HEK293 (cell line): ENCODE results near the gene HARBI1.

Experiments
- CTCF ChIA-PET: fragments of 350-600 bp; formaldehyde crosslinking; extraction: SDS; loops from one replicate; lab custom pipeline; 2021; ENCODE audit warnings: antibody characterized with exemption; lab: Yijun Ruan, JAX
- POLR2A ChIA-PET: fragments of 300-600 bp; formaldehyde crosslinking; extraction: SDS; loops from one replicate; lab custom pipeline; 2020; ENCODE audit warnings: antibody characterized with exemption, inconsistent platforms; lab: Yijun Ruan, JAX
- H3K27ac ChIP-seq: fragments of 200-500 bp; sonication (Bioruptor generic); 2 replicates; pipeline ENCODE4 v1.5.1; 2014; ENCODE audit warnings: low read depth, low read length, control low read depth, inconsistent platforms; ENCODE audit errors: extremely low read depth
- H3K36me3 ChIP-seq, 2 experiments: fragments of 200-500 bp in 1 of 2; sonication (Bioruptor generic) in 1 of 2; 1 replicate in 1 of 2; 2 replicates in 1 of 2; pipeline ENCODE4 v1.5.1; 2014 to 2017; ENCODE audit warnings: inconsistent platforms in 2 of 2, low read length in 2 of 2; ENCODE audit not compliant: control insufficient read depth in 2 of 2, insufficient read depth in 1 of 2
- H3K4me1 ChIP-seq: fragments of 200-500 bp; sonication (Bioruptor generic); 2 replicates; pipeline ENCODE4 v1.5.1; 2014; ENCODE audit warnings: mild to moderate bottlenecking, low read length, inconsistent platforms; ENCODE audit not compliant: control insufficient read depth, insufficient read depth
- H3K4me3 ChIP-seq: 2 replicates; pipeline ENCODE4 v1.5.1; 2011; ENCODE audit warnings: low read depth, mild to moderate bottlenecking, control low read depth, low read length, moderate library complexity
- H3K9me3 ChIP-seq: fragments of 200-500 bp; sonication (Bioruptor generic); 2 replicates; pipeline ENCODE4 v1.5.1; 2014; ENCODE audit warnings: low read depth, low read length, inconsistent platforms; ENCODE audit not compliant: control insufficient read depth, insufficient read depth
- EGR2 ChIP-seq: fragments of 450-650 bp; formaldehyde crosslinking; IDR thresholded peaks from 2 replicates; pipeline ENCODE4 v1.5.1; 2016; ENCODE audit warnings: low read depth, missing biosample characterization, missing genetic modification characterization
- IKZF3 ChIP-seq: fragments of 450-650 bp; IDR thresholded peaks from 2 replicates; pipeline ENCODE4 v1.5.0; 2018; ENCODE audit warnings: missing biosample characterization, mild to moderate bottlenecking, missing genetic modification characterization, moderate library complexity
- KLF1 ChIP-seq: fragments of 450-650 bp; formaldehyde crosslinking; IDR thresholded peaks from 2 replicates; pipeline ENCODE4 v1.5.1; 2016; ENCODE audit warnings: missing biosample characterization, missing genetic modification characterization
- KLF8 ChIP-seq: fragments of 450-650 bp; formaldehyde crosslinking; IDR thresholded peaks from 2 replicates; pipeline ENCODE4 v1.5.1; 2016; ENCODE audit warnings: missing biosample characterization, missing genetic modification characterization
- OSR2 ChIP-seq: fragments of 450-650 bp; formaldehyde crosslinking; IDR thresholded peaks from 2 replicates; pipeline ENCODE4 v1.5.1; 2016; ENCODE audit warnings: missing biosample characterization, missing genetic modification characterization
- PRDM10 ChIP-seq: fragments of 450-650 bp; formaldehyde crosslinking; IDR thresholded peaks from 2 replicates; pipeline ENCODE4 v1.5.1; 2016; ENCODE audit warnings: missing biosample characterization, missing genetic modification characterization
- PRDM4 ChIP-seq: fragments of 450-650 bp; formaldehyde crosslinking; IDR thresholded peaks from 2 replicates; pipeline ENCODE4 v1.5.1; 2017; ENCODE audit warnings: missing biosample characterization, missing genetic modification characterization
- SCRT2 ChIP-seq: fragments of 450-650 bp; formaldehyde crosslinking; IDR thresholded peaks from 2 replicates; pipeline ENCODE4 v1.5.1; 2016; ENCODE audit warnings: missing biosample characterization, missing genetic modification characterization
- SP3 ChIP-seq: fragments of 450-650 bp; formaldehyde crosslinking; IDR thresholded peaks from 2 replicates; pipeline ENCODE4 v1.5.1; 2016; ENCODE audit warnings: missing biosample characterization, missing genetic modification characterization
- TCF7L2 ChIP-seq: IDR thresholded peaks from 2 replicates; pipeline ENCODE4 v1.6.1; 2011; ENCODE audit warnings: low read depth, mild to moderate bottlenecking, inconsistent platforms, low read length, moderate library complexity, borderline replicate concordance
- TSHZ1 ChIP-seq: fragments of 450-650 bp; formaldehyde crosslinking; IDR thresholded peaks from 2 replicates; pipeline ENCODE4 v1.5.1; 2016; ENCODE audit warnings: missing biosample characterization, missing genetic modification characterization, borderline replicate concordance
- ZFHX2 ChIP-seq: fragments of 450-650 bp; formaldehyde crosslinking; conservative IDR thresholded peaks from 2 replicates; pipeline ENCODE4 v1.5.1; 2016; ENCODE audit warnings: missing biosample characterization, missing genetic modification characterization
- ZNF10 ChIP-seq: fragments of 450-650 bp; formaldehyde crosslinking; IDR thresholded peaks from 2 replicates; pipeline ENCODE4 v1.5.1; 2017; ENCODE audit warnings: missing biosample characterization, missing genetic modification characterization
- ZNF146 ChIP-seq: fragments of 450-650 bp; formaldehyde crosslinking; IDR thresholded peaks from 2 replicates; pipeline ENCODE4 v1.5.1; 2016; ENCODE audit warnings: missing biosample characterization, missing genetic modification characterization
- ZNF221 ChIP-seq: fragments of 450-650 bp; formaldehyde crosslinking; IDR thresholded peaks from 2 replicates; pipeline ENCODE4 v1.5.1; 2017; ENCODE audit warnings: missing biosample characterization, missing genetic modification characterization, borderline replicate concordance
- ZNF394 ChIP-seq: fragments of 450-650 bp; formaldehyde crosslinking; IDR thresholded peaks from 2 replicates; pipeline ENCODE4 v1.5.1; 2016; ENCODE audit warnings: missing biosample characterization, missing genetic modification characterization, mild to moderate bottlenecking, moderate library complexity, borderline replicate concordance
- ZNF510 ChIP-seq: fragments of 450-650 bp; formaldehyde crosslinking; IDR thresholded peaks from 2 replicates; pipeline ENCODE4 v1.5.1; 2018; ENCODE audit warnings: mild to moderate bottlenecking, missing genetic modification characterization, missing biosample characterization; ENCODE audit not compliant: insufficient replicate concordance
- ZNF561 ChIP-seq: fragments of 450-650 bp; IDR thresholded peaks from 2 replicates; pipeline ENCODE4 v1.5.1; 2018; ENCODE audit warnings: missing biosample characterization, missing genetic modification characterization, borderline replicate concordance
- ZNF654 ChIP-seq: fragments of 450-650 bp; formaldehyde crosslinking; IDR thresholded peaks from 2 replicates; pipeline ENCODE4 v1.5.1; 2016; ENCODE audit warnings: low read depth, missing biosample characterization, missing genetic modification characterization
- ZNF658 ChIP-seq: fragments of 450-650 bp; formaldehyde crosslinking; IDR thresholded peaks from 2 replicates; pipeline ENCODE4; 2016; ENCODE audit warnings: missing biosample characterization, missing genetic modification characterization
- ZNF692 ChIP-seq: fragments of 450-650 bp; formaldehyde crosslinking; IDR thresholded peaks from 2 replicates; pipeline ENCODE4 v1.5.1; 2016; ENCODE audit warnings: missing biosample characterization, missing genetic modification characterization
- ZNF76 ChIP-seq: fragments of 450-650 bp; formaldehyde crosslinking; IDR thresholded peaks from 2 replicates; pipeline ENCODE4; 2016; ENCODE audit warnings: low read depth, missing biosample characterization, missing genetic modification characterization, borderline replicate concordance
- ZXDB ChIP-seq: fragments of 450-650 bp; formaldehyde crosslinking; IDR thresholded peaks from 2 replicates; pipeline ENCODE4 v1.5.1; 2016; ENCODE audit warnings: missing biosample characterization, missing genetic modification characterization

Gene HARBI1

GRCh38 chr11:46617134-46617971 lies at the start of gene HARBI1, which contains the start of gene ATG13:
TSS of gene HARBI1 (minus strand) at chr11:46617227. CDS start at chr11:46616237, 990 bp downstream.
TSS of gene ATG13 (plus strand) at chr11:46617553. CDS start at chr11:46644292, 26,739 bp downstream.
- no peaks in the 10 kb centered on the region for H3K9me3 ChIP-seq
- H3K4me1 ChIP-seq = no peaks in the 10 kb centered on the region
- peaks cover 0 to 19% of the 10 kb centered on the region in 2 experiments; a peak in 2 of 3 replicates for H3K36me3 ChIP-seq
- ChIA-PET CTCF (interaction anchor here (0.6 to 3.5 kb wide), 21 partner anchors 13 to 265 kb away, joined by 3 to 16 read pairs (median 4); partner anchors contain the start of gene CHRM4), POLR2A (interaction anchor here (0.6 to 2.8 kb wide), 5 partner anchors 10 to 545 kb away, joined by 4 to 13 read pairs (median 6); partner anchors contain the start of genes AMBRA1, ARHGAP1 and ZNF408)
- peak within 1 kb of the TSS; percentile 79 for H3K4me3 ChIP-seq
- H3K27ac ChIP-seq = peak within 1 kb of the TSS; percentile 83
- peak; percentile 85; the same call in 1 of the 2 replicates for TF ChIP-seq ZNF561
- peak; percentile 68; the same call in 1 of the 2 replicates for TF ChIP-seq ZNF10
- TF ChIP-seq ZNF221 (tag by site-specific recombination) = no peak
- TF ChIP-seq IKZF3 (tag by site-specific recombination) = no peak
- peak; percentile 52 for TF ChIP-seq ZNF510 (tag by site-specific recombination)
- TF ChIP-seq PRDM10 = peak; percentile 82
- TF ChIP-seq ZNF76 (tag by site-specific recombination) = peak; percentile 82
- peak; percentile 52 for TF ChIP-seq OSR2
- peak; percentile 2 for TF ChIP-seq ZXDB
- TF ChIP-seq ZNF692 (tag by site-specific recombination) = peak; percentile 50; the same call in 1 of the 2 replicates
- peak; percentile 26; the same call in 1 of the 2 replicates for TF ChIP-seq ZNF654 (tag by site-specific recombination)
- TF ChIP-seq EGR2 (tag by site-specific recombination) = peak; percentile 28; the same call in 1 of the 2 replicates
- TF ChIP-seq SCRT2 = peak; percentile 84
- no peak for TF ChIP-seq TCF7L2
- peak; percentile 10; the same call in 1 of the 2 replicates for TF ChIP-seq PRDM4 (tag by site-specific recombination)
- 0 out of 2 replicates have a peak, but pooled peaks have one; percentile 23 for TF ChIP-seq ZNF394 (tag by site-specific recombination)
- peak; percentile 12; the same call in 1 of the 2 replicates for TF ChIP-seq ZNF146 (tag by site-specific recombination)
- peak; percentile 47; the same call in 1 of the 2 replicates for TF ChIP-seq ZFHX2 (tag by site-specific recombination)
- TF ChIP-seq ZNF658 = no peak
- 0 out of 2 replicates have a peak, but pooled peaks have one; percentile 19 for TF ChIP-seq TSHZ1 (tag by site-specific recombination)
- peak; percentile 95 for TF ChIP-seq KLF8 (tag by site-specific recombination)
- TF ChIP-seq KLF1 (tag by site-specific recombination) = peak; percentile 76
- TF ChIP-seq SP3 (tag by site-specific recombination) = peak; percentile 94
